ENCODE measurements around the gene FBXO44.
A peak's percentile ranks its signal among the peaks of the same experiment; 100 is the strongest.

The FBXO44 gene

DNA sequence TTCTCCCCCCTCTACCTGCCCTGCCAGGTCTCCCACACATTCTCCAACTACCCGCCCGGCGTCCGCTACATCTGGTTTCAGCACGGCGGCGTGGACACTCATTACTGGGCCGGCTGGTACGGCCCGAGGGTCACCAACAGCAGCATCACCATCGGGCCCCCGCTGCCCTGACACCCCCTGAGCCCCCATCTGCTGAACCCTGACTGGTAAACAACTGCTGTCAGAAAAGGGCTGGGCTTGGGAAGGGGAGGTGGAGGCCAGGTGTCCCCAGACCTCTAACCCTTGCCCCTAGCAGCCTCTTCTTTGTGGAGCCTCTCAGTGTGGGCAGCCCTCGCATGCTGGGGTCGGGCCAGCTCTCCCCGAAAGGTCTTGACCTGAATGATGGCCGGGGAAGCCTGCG, 6.4 kb downstream of the FBXO44 start:
- DNase-seq: no peak

DNA sequence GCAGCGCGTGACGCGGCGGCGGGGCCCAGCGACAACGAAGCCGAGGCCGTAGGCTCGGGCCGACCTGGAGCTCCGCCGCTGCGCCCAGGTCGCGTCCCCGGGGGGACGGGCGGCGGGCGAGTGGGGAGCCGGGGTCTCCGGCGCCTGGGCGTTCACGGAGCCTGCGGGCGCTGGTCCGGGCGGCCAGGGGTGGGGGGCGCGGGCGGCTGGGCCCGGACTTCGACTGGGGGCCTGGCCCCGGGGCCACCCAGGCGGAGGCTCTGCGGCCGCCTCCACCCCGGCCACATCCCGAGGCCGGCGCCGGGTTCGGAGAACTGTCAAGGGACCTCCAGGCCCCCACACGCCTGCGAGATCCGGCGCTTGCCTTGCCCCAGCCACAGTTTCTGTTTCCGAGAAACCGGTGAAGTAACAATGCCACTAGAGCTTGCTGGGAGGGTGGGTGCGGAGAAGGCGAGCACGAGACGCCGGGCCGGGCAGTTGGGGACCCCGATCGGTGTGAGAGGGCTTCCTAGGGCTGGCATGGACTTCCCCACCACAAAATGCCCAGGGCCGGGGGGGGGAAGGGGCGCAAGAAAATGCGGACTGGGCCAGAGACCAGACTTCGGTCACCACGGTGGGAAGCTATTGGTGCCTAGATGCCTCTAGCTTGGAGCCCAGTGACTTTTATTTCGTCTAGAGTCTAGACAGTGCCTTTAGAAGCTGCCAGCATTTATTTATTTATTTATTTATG, 9.8 kb downstream of the FBXO44 start:
- DNase-seq: peak; percentile 56

DNA sequence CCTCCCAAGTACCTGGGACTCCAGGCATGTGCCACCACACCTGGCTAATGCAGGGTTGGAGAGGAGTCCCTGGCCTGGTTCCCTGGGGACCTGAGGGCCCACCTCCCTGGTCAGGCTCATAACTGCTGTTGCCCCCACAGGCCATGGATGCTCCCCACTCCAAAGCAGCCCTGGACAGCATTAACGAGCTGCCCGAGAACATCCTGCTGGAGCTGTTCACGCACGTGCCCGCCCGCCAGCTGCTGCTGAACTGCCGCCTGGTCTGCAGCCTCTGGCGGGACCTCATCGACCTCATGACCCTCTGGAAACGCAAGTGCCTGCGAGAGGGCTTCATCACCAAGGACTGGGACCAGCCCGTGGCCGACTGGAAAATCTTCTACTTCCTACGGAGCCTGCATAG, 13.8 kb downstream of the FBXO44 start:
- DNase-seq: no peak

DNA sequence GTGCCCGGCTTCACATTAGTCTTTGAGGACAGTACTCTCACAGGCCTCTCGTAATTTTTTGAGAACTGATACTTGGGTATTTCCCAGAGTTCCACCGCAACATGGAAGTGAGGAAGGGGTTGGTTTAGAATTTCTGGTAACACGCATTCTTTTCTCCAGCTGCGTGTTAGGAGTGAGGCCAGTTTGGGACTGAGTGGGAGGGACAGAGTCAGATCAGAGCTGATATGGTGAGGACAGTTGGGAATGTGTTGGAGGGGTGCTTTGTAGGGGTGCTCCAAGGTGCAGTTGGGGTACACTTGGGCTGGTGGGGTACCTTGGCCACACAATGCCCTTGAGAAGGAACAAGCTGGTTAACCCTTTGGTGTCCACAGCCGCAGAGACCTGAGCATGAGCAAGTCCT, 16.1 kb downstream of the FBXO44 start:
- DNase-seq: no peak

DNA sequence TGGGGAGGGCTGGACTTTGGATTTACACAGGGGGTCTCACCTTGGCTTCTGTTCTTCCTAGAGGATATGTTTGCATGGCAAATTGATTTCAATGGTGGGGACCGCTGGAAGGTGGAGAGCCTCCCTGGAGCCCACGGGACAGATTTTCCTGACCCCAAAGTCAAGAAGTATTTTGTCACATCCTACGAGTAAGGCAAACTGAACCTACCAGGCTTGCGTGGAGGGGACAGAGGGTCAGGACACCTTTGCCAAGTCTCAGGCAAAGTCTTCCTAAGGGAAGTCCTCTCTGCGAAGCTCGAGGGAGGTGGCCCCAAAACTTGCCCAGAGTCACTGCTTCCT, 16.5 kb downstream of the FBXO44 start:
- no peak for DNase-seq

DNA sequence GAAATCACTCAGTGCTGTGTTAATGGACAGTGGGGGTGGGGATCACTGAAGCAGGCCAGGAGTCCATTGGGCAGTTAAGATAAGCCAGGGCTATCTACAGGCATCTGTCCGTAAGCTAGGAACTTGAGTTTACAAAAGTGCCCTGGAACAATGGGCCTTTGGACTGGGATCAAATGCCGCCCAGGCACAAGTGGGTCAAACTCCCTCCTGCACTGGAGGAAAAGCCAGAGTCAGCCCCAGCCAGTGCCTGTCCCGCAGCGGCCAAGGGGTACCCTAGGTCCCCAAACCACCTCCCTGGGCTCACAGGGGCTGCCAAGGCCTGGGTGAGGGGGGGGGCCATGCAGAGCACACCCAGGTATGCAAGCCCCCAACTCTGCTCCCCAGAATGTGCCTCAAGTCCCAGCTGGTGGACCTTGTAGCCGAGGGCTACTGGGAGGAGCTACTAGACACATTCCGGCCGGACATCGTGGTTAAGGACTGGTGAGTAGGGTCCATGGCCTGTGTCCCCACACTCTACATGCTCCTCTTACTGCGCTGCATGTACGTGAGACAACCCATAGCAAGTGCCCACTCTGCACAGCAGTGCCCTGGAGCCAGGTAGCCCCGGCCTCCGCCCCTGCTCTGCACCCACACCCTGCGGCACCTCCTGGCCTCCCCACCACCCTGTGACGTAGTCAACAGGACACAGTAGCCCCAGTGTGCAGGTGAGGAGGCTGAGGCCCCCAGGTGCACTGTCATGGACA, 17.0 kb downstream of the FBXO44 start:
- DNase-seq: no peak

DNA sequence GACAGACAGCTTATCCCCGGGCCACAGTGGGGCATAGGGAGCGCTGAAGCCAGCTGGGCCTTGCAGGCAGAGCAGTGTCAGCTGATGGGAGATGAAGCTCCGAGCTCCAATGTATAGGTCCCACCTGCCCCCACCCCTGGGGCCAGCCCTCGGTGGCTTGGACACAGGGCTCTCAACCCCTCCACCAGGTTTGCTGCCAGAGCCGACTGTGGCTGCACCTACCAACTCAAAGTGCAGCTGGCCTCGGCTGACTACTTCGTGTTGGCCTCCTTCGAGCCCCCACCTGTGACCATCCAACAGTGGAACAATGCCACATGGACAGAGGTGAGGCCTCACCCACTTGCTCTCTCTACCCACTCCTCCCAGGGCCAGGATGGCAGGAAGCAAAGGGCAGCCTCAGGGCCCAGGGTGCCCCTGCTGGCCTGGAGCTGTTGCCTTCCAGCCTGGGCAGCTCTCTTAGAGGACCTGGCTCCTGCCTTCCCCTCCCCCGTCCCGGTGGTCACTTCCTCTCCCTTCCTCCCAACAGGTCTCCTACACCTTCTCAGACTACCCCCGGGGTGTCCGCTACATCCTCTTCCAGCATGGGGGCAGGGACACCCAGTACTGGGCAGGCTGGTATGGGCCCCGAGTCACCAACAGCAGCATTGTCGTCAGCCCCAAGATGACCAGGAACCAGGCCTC, 18.6 kb downstream of the FBXO44 start:
- DNase-seq: no peak

DNA sequence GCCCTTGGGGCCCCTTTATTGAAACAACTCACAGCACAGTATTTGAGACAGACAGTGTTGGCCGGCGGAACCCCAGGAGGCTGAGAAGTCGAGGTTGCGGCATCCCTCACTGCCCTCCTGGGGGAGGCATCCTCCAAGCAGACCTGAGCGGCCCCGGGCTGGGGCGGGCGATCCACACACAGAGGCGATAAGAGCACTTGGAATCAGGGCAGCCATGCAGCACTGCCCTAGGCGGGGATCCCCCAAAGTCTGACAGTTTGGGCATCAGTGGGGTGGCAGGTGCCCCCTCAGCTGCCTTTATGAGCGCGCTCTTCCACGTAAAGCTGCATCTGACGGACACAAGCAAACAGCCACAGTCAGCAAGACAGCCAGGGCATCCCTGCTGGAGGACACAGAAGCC, 19.8 kb downstream of the FBXO44 start:
- DNase-seq: no peak

DNA sequence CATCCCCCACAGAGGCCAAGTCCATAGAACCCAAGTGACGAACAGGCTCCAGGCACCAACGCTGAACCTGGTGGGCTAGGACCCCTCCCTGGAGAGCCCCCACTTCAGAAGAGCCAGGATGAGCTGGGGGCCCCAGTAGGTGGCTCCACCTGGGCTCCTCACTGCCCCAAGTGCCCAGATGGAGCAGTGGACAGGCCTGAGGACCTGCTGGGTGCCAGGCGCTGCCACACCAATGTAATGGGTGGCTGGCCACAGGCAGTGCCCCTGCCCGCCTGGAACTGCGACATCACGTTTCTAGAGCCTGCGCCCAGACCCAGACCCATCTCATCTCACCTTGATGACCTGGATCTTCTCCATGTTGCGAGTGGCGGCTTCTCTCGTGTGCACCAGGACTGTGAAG, 20.6 kb downstream of the FBXO44 start:
- no peak for DNase-seq

DNA sequence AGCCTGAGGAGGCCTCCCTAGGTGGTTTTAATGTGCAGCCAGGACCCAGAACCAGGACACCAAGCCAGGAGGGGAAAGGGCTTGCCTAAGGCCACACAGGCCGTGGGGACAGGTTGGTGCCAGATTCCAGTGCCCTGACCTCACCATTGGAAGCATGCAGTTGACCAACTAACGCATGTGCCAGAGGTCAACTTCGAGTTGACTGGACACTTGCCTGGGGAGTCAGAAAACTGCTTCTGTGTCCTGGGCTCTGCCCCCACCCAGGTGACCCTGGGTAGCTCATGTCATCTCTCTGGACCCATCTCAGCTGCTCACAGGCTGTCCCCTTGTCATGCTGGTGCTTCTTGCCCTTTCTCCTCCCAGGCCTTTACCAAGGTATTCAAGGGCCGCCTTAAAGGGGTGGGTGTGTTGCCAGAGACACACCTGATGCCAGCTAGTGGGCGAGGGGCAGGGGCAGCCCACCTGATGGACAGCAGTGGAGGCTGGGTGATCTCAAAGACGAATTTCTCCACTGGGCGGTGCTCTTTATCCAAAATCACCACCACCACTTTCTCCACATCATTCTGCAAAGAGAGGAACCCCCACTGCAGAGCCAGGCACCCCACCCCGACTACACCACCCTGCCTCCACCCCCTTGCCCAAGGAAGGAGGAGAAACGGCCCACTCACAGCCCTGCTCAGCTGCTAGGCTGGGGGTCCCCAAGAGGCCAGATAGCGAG, 21.9 kb downstream of the FBXO44 start:
- no peak for DNase-seq

DNA sequence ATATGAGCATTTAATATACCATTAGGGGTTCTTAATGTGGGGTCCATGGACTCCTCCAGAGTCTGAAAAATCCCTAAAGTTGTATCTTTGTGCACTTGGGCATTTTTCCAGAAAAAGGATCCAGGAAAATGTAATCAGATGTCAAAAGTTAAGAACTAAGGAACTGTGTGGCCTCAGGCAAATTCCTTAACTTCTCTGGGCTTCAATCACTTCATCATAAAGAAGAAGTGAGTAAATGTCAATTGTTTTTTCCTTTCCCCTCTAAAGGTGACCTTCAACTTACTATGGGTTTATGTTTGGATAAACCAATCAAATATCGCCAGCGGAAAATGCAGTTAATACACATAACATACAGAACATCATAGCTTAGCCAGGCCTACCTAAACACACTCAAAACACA, 23.8 kb downstream of the FBXO44 start:
- no peak for DNase-seq

DNA sequence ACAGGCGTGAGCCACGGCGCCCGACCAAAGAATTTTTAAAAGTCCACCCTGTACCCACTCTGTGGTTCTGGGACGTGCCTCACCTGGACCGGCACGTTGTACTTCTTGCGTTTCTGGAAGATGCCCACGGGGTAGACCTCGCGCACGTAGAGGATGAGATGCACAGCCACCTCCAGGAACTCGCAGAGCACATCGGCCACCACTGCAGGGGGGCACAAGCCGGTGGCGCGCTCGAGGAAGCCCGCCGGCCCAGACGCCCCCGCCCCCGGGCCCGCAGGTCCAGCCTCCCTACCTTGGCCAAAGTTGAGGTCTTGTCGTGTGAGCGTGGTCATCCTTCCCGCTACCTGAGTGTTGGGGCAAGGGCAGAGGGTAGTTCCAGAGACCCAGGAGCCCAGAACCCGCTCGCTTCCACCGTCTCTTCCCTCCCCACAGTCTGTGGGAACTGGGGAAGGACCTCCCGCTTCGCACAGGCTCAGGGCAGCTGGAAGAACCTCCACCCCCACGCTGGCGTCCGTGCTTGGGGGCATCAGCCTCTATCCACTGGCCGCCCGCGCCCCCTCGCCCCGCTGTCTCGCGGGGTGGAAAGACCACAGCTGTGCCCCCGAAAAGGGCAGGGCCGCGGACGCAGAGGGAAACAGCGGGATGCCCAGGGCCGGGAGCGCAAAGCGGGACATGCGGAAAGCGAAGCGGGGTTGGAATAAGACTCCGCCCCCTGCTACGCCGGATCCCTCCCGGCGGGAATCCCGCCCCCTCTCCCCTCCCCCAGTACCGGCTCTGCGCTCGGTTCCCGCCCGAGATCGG, 25.8 kb downstream of the FBXO44 start:
- no peak for DNase-seq

DNA sequence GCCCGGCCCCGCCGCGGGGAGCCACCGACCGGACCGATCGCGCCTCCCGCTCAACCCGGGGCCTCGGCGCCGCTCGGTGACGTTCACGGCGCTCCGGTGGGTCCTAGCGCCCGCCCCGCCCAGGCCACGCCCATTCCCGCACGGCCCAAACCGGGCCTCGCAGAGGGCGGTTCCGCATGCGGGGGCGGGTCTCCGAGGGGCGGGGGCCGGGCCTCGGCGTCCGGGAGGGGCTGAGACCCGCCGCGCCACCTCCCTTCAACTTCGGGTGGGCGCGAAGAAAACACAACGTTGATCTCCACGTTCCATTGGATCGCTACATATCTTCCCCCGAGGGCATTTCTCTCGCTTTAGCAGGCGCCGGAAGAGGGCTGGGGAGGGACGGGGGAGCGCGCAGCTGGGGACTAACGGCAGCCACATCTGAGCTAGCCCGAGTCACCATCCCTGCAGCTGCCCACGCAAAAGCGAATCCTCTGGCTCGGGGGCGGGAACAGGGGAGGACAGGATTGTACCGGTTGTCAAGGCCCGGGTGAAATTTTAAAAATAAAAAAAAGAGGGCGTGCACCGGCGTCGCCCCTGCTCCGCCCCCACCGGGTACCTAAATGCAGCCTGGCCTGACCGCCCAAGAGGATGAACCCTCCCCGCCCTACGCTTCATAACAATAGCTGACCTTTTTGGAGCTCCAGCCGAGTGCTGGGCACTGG, 26.5 kb downstream of the FBXO44 start, which contains the start of gene MAD2L2:
TSS of gene MAD2L2 (minus strand) at position 78 of the 701 bp plus-strand sequence. CDS start 547 bp downstream, outside the sequence.
- DNase-seq: peak; percentile 93

DNA sequence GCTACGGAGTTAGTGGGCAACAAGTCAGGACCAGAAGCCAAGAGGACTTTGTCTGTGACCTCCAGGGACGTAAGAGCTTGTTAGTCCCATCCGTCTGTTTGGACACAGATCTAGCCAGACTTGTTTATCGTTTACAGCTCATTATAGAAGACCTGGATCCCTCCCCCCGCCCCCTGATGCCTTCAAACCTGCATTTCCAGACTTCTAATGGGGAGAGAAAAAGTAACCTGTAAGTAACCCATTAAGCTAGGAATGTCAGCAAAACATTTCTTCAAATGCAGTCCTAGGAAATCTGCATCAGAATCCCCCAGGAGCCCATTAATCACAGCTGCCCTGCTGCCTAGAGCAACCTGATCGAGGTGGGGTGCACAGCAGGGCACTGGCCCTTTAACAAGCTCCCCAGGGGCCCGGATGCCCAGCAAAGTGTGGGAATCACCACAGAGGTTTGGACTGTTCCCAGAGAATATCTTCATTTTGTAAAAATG, 27.7 kb downstream of the FBXO44 start:
- DNase-seq: no peak

DNA sequence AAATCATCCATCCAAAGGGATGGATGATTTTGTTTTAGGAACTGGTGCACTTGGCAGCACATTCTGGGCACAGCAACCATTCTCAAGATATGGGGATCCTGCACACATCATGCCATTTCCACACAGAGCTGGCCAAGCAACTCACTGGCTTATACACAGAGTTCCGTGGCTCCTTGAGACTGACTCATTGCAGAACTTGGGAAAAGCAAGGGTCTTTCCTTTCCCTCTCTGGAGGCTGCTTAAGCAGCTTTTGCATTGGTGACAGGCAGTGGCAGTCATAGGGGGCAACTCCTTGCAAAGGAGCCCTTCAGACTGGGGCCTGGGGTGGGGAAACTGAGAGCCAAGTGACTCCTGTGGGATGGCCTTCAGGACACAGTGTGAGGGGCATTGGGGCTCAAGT, 28.1 kb downstream of the FBXO44 start:
- DNase-seq: no peak

DNA sequence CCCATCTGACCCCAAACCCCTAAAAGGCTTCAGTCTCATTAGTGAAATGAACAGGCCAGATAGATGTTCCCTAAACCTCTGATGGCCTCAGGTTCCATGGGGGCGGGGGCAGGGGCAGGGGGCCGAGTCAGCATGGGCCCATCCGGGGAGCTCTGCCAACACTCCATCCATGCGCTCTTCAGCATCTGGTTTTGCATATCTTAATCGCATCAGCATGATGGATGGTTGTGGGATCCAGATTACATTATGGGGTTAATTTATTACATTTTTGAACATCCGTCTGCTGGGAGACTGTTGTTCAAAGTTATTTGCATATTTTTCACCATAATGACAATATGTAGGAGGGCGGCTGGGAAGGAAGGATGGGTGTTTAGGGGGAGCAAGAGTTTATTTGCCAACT, 29.4 kb downstream of the FBXO44 start:
- no peak for DNase-seq

DNA sequence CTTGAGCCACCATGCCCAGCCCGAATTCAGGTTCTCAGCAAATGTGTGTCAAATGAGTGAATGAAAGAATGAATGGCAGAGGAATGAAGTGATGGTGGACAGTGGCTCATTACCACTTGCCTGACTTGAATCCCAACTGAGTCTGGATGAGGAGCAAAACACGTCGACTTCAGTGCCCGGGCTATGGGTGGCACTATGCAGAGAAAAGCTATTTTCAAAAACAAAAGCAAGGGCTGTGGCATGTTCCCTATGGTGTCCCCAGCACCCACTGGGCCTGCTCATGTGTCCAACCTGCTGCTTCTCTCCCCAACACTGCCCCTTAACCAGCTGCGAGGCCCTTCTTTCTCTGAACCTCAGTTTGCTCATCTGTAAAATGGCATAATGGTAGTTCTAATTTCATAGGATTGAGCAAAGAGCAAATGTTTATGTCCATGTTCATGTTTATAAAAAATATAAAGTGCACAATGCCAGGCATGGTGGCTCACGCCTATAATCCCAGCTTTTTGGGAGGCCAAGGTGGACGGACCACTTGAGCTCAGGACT, 30.6 kb downstream of the FBXO44 start:
- no peak for DNase-seq

DNA sequence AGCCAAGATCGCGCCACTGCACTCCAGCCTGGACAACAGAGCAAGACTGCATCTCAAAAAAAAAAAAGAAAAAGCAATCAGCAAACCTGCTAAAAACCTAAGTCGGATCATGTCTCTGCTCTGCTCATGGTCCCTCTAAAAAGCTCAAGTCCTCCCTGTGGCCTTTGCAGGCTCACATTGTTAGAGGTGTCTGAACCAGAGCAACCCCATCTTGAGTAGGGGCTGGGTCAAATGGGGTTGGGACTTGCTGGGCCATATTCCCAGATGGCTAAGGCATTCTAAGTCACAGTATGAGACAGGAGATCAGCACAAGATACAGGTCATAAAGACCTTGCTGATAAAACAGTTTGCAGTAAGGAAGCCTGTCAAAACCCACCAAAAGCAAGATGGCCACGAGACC, 33.8 kb downstream of the FBXO44 start:
- DNase-seq: no peak

DNA sequence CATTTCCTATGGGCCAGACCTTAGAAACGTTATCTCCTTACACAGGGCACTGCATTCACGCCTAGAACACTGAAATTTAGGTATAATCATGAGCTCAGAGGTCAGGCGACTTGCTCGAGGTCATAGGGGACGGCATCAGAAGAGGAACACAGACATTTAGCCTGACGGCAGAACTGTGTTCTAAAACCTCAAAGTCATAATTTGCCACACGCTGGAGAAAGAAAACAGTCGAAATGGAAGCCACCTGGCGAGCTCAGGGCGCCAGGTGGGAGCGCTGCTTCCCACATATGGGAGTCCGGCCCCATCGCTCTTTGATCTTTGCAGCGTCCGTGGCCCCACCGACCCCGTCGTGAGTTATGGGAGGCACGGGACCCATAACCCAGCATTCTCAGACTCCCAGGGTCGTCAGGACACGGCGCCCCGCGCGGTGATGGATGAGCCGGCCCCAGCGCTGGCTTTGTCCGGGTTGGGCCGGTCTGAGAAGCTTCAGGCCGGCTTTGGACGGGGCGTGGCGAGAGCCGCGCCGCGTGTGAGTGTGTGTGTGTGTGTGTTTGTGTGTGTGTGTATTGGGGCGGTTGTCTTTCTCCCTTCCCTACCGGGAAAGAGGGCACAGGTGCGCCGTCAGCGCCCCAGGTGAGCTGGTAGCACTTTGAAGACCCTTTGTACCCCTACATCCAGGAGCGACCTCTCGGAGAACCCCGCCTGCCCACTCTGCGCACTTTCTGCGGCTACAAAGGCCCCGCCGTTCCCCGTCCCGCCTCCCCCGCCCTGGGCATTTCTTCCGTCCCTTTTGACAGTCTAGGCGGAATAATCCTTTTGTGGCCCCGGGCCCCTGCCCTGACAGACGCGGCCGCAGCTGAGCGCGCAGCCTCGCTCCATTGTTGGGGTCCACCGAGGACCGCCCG, 36.0 kb downstream of the FBXO44 start:
- DNase-seq: no peak

DNA sequence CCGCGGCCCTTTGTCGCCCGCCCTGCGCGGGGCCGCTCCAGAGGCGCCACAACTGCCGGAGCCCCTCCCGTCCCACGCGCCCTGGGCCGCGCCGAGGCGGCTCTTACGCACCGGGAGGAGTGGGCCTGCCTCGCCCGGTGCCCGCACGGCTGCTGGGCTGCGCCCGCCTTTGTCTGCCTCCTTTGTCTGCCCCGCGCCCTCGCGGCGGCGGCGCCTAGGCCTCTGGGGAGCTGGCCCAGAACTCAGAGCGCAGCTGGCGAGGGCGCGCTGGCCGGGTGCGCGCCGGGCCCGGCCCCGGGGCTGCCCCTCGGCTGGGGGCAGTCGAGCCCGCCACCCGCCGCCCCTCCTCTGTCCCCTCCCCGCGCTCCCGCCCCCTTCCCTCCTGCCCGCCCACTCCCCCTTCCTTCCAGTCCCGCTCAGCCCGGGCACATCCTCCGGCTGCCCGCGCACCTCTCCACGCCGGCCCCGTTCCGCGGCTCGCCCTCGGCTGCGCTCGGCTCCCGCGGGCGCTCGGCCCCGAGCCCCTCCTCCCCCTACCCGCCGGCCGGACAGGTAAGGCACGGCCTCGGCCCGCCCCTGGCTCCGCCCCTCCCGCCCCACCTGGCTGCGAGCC, 36.7 kb downstream of the FBXO44 start, which contains the start of gene DRAXIN:
TSS of gene DRAXIN (plus strand) at position 409 of the 613 bp plus-strand sequence. CDS start 14,549 bp downstream, outside the sequence.
- no peak for DNase-seq
